ENCODE measurements around the gene DDAH2.
A peak's percentile ranks its signal among the peaks of the same experiment; 100 is the strongest.

Gene DDAH2

GRCh38 chr6:31729979-31730630, 1.0 kb upstream of the DDAH2 start:
- Histone ChIP-seq H3K36me3 (ENCODE audit: insufficient read depth, insufficient read length, low read length) (peaks cover 71% of the 10 kb centered on the region), H3K9ac (ENCODE audit: insufficient read length, low read depth) (peak overlapping the region; percentile 83), H3K4me3 (ENCODE audit: insufficient read length, low read depth) (peak overlapping the region; percentile 66), H3K27me3 (ENCODE audit: insufficient read depth, insufficient read length) (no peaks in the 10 kb centered on the region), H3K9me3 (ENCODE audit: insufficient read depth, low read length) (no peaks in the 10 kb centered on the region), H3K4me1 (ENCODE audit: insufficient read depth, insufficient read length) (peaks cover 5% of the 10 kb centered on the region)
- TF ChIP-seq YY1 (IDR thresholded peaks at IDR 0.05; ENCODE audit: insufficient read depth, insufficient read length) = no peak
- peak; percentile 80 for DNase-seq (ENCODE audit: low read depth, low spot score)

GRCh38 chr6:31729515-31729978, 448 bp upstream of the DDAH2 start:
- Histone ChIP-seq H3K9me3 (ENCODE audit: insufficient read depth, low read length) (no peaks in the 10 kb centered on the region), H3K36me3 (ENCODE audit: insufficient read depth, insufficient read length, low read length) (peaks cover 71% of the 10 kb centered on the region), H3K27me3 (ENCODE audit: insufficient read depth, insufficient read length) (no peaks in the 10 kb centered on the region), H3K9ac (ENCODE audit: insufficient read length, low read depth) (peak overlapping the region; percentile 83), H3K4me3 (ENCODE audit: insufficient read length, low read depth) (peak overlapping the region; percentile 66), H3K4me1 (ENCODE audit: insufficient read depth, insufficient read length) (peaks cover 5% of the 10 kb centered on the region)
- peak; percentile 86 for DNase-seq (ENCODE audit: low read depth, low spot score)
- no peak for TF ChIP-seq YY1 (IDR thresholded peaks at IDR 0.05; ENCODE audit: insufficient read depth, insufficient read length)
- TF ChIP-seq ZNF274 (IDR thresholded peaks at IDR 0.05; ENCODE audit: low read depth, low read length) = no peak
- no peak for TF ChIP-seq SUZ12 (IDR thresholded peaks at IDR 0.05; ENCODE audit: extremely low read depth, insufficient read depth, insufficient read length)

DNA sequence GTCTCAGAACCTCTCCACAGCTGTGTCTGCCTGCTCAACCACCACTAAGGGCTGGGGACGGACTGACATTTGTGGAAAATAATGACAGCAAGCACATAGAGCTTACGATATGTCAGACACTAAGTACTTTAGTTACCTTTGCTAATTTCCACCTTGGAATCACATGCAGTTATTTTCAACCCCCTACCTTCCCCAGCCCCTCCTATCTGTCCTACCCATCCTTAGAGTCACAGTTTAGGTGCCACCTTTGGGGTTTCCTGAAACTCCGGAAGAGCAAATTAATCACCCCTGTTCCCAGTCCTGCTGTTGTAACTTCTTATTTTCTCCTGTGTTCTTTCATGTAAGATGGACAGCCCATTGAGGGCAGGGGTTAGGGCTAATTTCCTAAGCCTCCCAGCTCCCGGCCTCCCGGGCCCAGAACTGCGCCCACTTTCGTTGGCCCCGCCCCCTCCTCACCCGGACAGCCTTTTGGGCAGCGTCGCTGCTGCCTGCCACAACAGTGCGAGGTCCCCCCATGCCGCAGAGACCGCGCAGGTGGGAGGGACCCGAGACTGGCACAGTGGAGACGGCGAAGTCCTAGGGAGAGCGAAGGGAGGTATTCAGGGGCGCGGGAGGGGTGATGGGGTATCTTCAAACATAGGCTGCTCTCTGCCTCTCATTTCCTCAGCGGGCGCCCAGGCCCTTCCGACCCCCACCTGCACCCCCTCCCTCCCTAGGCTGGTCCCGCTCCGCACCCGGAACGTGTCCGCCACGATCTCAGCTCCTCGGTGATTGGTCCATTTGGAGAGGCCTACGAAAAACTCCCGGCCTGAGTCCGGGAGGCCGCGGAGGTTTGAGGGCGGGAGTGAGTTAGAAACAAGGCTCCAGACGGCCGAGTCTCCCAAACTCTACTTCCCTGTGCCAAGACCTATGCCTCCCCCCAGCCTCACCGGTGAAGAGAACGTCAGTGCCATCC, 1.1 kb downstream of the DDAH2 start:
- H3K4me1 ChIP-seq (ENCODE audit: insufficient read depth, insufficient read length) = peaks cover 5% of the 10 kb centered on the region
- H3K9ac ChIP-seq (ENCODE audit: insufficient read length, low read depth) = peak overlapping the region; percentile 61
- no peaks in the 10 kb centered on the region for H3K9me3 ChIP-seq (ENCODE audit: insufficient read depth, low read length)
- DNase-seq (ENCODE audit: low read depth, low spot score) = no peak
- peaks cover 59% of the 10 kb centered on the region for H3K36me3 ChIP-seq (ENCODE audit: insufficient read depth, insufficient read length, low read length)
- TF ChIP-seq YY1 (IDR thresholded peaks at IDR 0.05; ENCODE audit: insufficient read depth, insufficient read length) (no peak), ZNF274 (IDR thresholded peaks at IDR 0.05; ENCODE audit: low read depth, low read length) (no peak), SUZ12 (IDR thresholded peaks at IDR 0.05; ENCODE audit: extremely low read depth, insufficient read depth, insufficient read length) (no peak)
- no peak overlapping the region for H3K4me3 ChIP-seq (ENCODE audit: insufficient read length, low read depth)
- no peaks in the 10 kb centered on the region for H3K27me3 ChIP-seq (ENCODE audit: insufficient read depth, insufficient read length)

DNA sequence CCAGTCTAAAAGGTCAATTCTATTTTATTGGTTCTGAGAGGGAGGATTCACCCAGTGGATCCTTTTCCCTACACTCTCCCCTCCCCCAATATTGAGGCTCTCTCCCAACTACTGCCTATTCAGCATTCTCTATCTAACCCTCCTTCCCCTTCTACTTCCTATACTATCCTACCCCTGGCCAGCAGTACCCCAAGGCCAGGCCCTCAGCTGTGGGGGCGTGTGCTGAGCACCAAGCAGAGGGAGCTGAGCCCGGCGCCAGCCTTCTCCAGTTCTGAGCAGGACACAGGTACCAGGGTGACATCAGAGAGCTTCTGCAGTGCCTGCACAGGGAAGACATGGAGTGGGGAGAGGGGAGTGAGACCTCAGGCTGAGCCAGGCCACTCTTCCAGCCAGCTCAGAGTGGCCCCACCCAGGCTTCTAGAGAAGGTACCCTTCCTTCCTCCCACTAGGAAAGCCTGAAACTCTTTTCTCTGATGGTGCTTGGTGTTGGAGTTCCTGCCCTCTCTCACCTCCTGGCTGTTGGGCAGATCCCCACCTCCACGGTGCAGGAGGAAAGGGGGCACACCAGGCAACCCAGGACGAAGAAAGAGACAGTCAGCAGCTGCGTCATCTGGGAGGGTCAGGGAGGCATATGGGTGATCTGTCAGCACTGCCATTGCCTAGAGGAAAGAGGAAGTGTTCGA, 1.9 kb downstream of the DDAH2 start:
- no peak for DNase-seq (ENCODE audit: low read depth, low spot score)

GRCh38 chr6:31725502-31726350, 3.4 kb downstream of the DDAH2 start:
- Histone ChIP-seq H3K27me3 (ENCODE audit: insufficient read depth, insufficient read length) (no peaks in the 10 kb centered on the region), H3K4me1 (ENCODE audit: insufficient read depth, insufficient read length) (peaks cover 4% of the 10 kb centered on the region), H3K4me3 (ENCODE audit: insufficient read length, low read depth) (no peak overlapping the region), H3K36me3 (ENCODE audit: insufficient read depth, insufficient read length, low read length) (peaks cover 38% of the 10 kb centered on the region), H3K9ac (ENCODE audit: insufficient read length, low read depth) (no peak overlapping the region), H3K9me3 (ENCODE audit: insufficient read depth, low read length) (no peaks in the 10 kb centered on the region)
- DNase-seq (ENCODE audit: low read depth, low spot score) = no peak
- TF ChIP-seq YY1 (IDR thresholded peaks at IDR 0.05; ENCODE audit: insufficient read depth, insufficient read length) (no peak), ZNF274 (IDR thresholded peaks at IDR 0.05; ENCODE audit: low read depth, low read length) (no peak)

More for the DNA sequence above, 1.9 kb downstream of the DDAH2 start:
- TF ChIP-seq YY1 (IDR thresholded peaks at IDR 0.05; ENCODE audit: insufficient read depth, insufficient read length) (no peak), ZNF274 (IDR thresholded peaks at IDR 0.05; ENCODE audit: low read depth, low read length) (no peak), SUZ12 (IDR thresholded peaks at IDR 0.05; ENCODE audit: extremely low read depth, insufficient read depth, insufficient read length) (no peak)
- Histone ChIP-seq H3K9me3 (ENCODE audit: insufficient read depth, low read length) (no peaks in the 10 kb centered on the region), H3K27me3 (ENCODE audit: insufficient read depth, insufficient read length) (no peaks in the 10 kb centered on the region), H3K4me1 (ENCODE audit: insufficient read depth, insufficient read length) (peaks cover 5% of the 10 kb centered on the region), H3K4me3 (ENCODE audit: insufficient read length, low read depth) (no peak overlapping the region), H3K36me3 (ENCODE audit: insufficient read depth, insufficient read length, low read length) (peaks cover 51% of the 10 kb centered on the region), H3K9ac (ENCODE audit: insufficient read length, low read depth) (no peak overlapping the region)

GRCh38 chr6:31723980-31724691, 5.0 kb downstream of the DDAH2 start:
- no peak for DNase-seq (ENCODE audit: low read depth, low spot score)
- Histone ChIP-seq H3K9ac (ENCODE audit: insufficient read length, low read depth) (no peak overlapping the region), H3K27me3 (ENCODE audit: insufficient read depth, insufficient read length) (no peaks in the 10 kb centered on the region), H3K4me3 (ENCODE audit: insufficient read length, low read depth) (no peak overlapping the region), H3K36me3 (ENCODE audit: insufficient read depth, insufficient read length, low read length) (peaks cover 37% of the 10 kb centered on the region), H3K9me3 (ENCODE audit: insufficient read depth, low read length) (no peaks in the 10 kb centered on the region), H3K4me1 (ENCODE audit: insufficient read depth, insufficient read length) (peaks cover 3% of the 10 kb centered on the region)
- TF ChIP-seq SUZ12 (IDR thresholded peaks at IDR 0.05; ENCODE audit: extremely low read depth, insufficient read depth, insufficient read length) (no peak), YY1 (IDR thresholded peaks at IDR 0.05; ENCODE audit: insufficient read depth, insufficient read length) (no peak), ZNF274 (IDR thresholded peaks at IDR 0.05; ENCODE audit: low read depth, low read length) (no peak)

Measured in NT2/D1 (cell line).